ENCODE results near the gene SALL1.

GRCh38 chr16:51109173-51109572, 41.9 kb downstream of the SALL1 start:
- no peak for TF ChIP-seq CTCF (IDR thresholded peaks at IDR 0.05)
- no peak for TF ChIP-seq YY1 (IDR thresholded peaks at IDR 0.05; ENCODE audit: low read depth)
- no peak for TF ChIP-seq RAD21 (IDR thresholded peaks at IDR 0.05; ENCODE audit: low read length)
- TF ChIP-seq PBX3 (IDR thresholded peaks at IDR 0.05): no peak
- TF ChIP-seq FOXM1 (IDR thresholded peaks at IDR 0.05; ENCODE audit: low read depth): no peak
- TF ChIP-seq ELF1 (IDR thresholded peaks at IDR 0.05): no peak
- no peak for TF ChIP-seq TAF1 (IDR thresholded peaks at IDR 0.05; ENCODE audit: borderline replicate concordance, low read depth, low read length)
